OCI-LY3 (cell line): ENCODE data around the gene PCDHGB2.

Experiments
- CTCF ChIP-seq: fragments of 200-600, 300-600 bp; sonication (generic); IDR thresholded peaks from 2 replicates; pipeline ENCODE4 v1.5.1; 2014; ENCODE audit warnings: antibody characterized with exemption, low read length, low read depth
- EZH2phosphoT487 ChIP-seq: fragments of 200-600 bp; shearing (Covaris generic); IDR thresholded peaks from 2 replicates; pipeline ENCODE4 v1.6.1; 2018; ENCODE audit warnings: antibody characterized with exemption, mixed run types, low read depth

GRCh38 chr5:141366016-141366896 lies 6.5 kb downstream of the PCDHGB2 start:
- TF ChIP-seq CTCF (no peak), EZH2phosphoT487 (no peak)
